ENCODE data around the gene ANKRD10. TPM values are rescaled to one million over a fixed set of nuclear protein-coding genes. Genes with fewer than 3 reads are reported as not detected.
A peak's percentile ranks its signal among the peaks of the same experiment; 100 is the strongest.

Gene ANKRD10
- total and polyA plus RNA-seq, 11 donors: 37.7 to 81.3 (median 47.6) TPM

DNA sequence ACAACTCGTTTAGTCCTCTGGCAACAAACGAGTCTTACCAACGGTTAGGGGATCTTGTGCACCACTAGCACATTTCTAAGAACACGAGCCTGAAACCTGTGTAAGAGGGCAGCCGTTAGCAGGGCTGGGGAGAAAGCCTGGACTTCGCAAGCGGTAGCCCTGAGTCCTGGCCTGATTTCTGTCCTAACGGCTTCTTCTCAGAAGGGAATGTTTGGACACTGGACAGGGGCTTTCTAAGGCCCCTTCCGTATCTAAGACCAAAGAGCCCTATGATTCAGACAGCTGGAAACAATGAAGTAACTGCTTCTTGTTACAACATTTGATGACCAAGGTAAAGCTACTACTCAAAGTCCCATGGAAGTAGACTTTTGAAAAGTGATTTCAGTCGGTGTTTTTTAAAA is 2.2 kb downstream of the ANKRD10 start:
- TF ChIP-seq POLR2A (IDR thresholded peaks at IDR 0.05): no peak
- intact Hi-C loops (cut with DNase I): loop anchor here (2.0 to 10.0 kb wide), 9 partner anchors 35 to 302 kb away; partner anchors contain the start of genes ING1 (in 6 of the 10) and CARS2 (in 1 of the 10)
- H3K4me1 ChIP-seq: peaks cover 22 to 78% (median 61%) of the 10 kb centered on the region in 12 donors
- ATAC-seq (no peak), DNase-seq (no peak)
- H3K27me3 ChIP-seq: no peaks in the 10 kb centered on the region
- H3K27ac ChIP-seq: peak overlapping the region in 11 of 12 donors; percentile 11 to 100 (median 100)
- peak overlapping the region in 11 of 12 donors; percentile 71 to 99 (median 97) for H3K4me3 ChIP-seq
- WGBS, 4 donors: 6 to 12% (median 8%) methylated on average over 10 of the region's 10 CpGs
- peaks cover 0 to 33% (median 21%) of the 10 kb centered on the region in 9 donors for H3K36me3 ChIP-seq
- no peaks in the 10 kb centered on the region for H3K9me3 ChIP-seq

DNA sequence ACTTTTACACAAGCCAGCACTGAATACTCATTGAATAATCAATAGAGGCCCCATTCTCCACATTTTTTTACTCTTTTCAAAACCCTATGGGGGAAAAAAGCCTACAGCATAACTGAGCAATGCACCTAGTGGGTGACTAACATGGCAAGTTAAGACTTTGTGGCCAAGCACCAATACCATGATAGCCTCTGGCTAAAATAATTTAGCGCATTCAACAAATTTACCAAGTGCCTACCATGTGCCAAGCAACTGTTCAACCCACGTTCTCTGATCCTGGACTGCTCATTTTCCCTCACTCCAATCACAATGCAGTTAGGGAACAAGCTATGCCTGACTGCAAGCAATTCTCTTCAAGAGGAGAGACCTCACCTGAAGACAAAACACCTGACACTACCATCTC is 3.0 kb downstream of the ANKRD10 start:
- Histone ChIP-seq H3K4me1 (peaks cover 22 to 75% (median 64%) of the 10 kb centered on the region in 12 donors), H3K27me3 (no peaks in the 10 kb centered on the region), H3K4me3 (peak overlapping the region in 6 of 12 donors; percentile 71 to 98 (median 97)), H3K27ac (peak overlapping the region in 4 of 12 donors; percentile 99 to 100 (median 100)), H3K9me3 (no peaks in the 10 kb centered on the region), H3K36me3 (peaks cover 0 to 33% (median 21%) of the 10 kb centered on the region in 9 donors)
- ATAC-seq (no peak), DNase-seq (no peak)
- intact Hi-C loops (cut with DNase I): loop anchor here (2.0 to 10.0 kb wide), 9 partner anchors 35 to 303 kb away; partner anchors contain the start of genes ING1 (in 6 of the 10) and CARS2 (in 1 of the 10)
- TF ChIP-seq POLR2A (IDR thresholded peaks at IDR 0.05): no peak
- TF ChIP-seq, protein P1, sequence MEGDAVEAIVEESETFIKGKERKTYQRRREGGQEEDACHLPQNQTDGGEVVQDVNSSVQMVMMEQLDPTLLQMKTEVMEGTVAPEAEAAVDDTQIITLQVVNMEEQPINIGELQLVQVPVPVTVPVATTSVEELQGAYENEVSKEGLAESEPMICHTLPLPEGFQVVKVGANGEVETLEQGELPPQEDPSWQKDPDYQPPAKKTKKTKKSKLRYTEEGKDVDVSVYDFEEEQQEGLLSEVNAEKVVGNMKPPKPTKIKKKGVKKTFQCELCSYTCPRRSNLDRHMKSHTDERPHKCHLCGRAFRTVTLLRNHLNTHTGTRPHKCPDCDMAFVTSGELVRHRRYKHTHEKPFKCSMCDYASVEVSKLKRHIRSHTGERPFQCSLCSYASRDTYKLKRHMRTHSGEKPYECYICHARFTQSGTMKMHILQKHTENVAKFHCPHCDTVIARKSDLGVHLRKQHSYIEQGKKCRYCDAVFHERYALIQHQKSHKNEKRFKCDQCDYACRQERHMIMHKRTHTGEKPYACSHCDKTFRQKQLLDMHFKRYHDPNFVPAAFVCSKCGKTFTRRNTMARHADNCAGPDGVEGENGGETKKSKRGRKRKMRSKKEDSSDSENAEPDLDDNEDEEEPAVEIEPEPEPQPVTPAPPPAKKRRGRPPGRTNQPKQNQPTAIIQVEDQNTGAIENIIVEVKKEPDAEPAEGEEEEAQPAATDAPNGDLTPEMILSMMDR (IDR thresholded peaks at IDR 0.05): no peak
- 60 to 77% (median 72%) methylated on average over 2 of the region's 2 CpGs for WGBS, 4 donors

DNA sequence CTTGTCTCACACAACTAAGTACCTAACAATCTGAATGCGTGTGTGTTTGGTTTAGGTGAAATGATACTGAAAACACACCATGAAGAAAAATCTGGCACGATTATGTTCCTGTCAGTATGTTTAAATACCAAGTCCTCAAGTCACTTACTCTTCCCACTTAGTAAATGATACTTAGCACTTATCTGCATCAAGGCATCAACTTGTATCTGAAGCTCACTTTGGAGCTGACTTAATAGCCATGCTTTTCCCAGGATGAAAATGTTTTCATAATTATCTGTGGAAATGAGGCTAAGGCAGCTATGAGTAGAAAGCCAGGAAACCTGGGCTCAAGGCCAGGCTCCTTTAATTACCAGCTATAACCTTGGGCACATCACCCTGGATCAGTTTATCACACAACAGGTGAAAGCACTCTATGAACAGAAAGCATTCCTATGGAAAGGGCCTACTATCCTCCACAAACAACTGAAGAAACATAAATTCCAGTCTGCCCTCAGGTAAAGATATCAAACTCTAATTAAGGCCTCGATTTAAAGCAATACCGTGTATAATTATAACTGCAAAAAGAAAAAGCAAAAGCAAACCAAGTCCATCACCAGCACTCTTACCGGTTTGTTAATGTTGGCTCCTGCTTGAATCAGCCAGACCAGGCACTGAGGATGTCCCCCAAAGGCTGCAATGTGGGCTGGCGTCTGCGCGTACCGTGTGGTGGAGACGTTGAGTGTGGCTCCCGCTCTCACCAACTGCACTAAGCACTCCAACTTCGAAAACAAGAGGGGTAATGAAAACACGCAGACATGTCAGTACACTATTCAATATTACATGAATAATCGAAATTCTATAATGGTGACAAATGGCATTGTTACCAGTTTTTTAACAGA is 4.6 kb downstream of the ANKRD10 start:
- no peaks in the 10 kb centered on the region for H3K27me3 ChIP-seq
- H3K27ac ChIP-seq: peak overlapping the region in 3 of 12 donors; percentile 2 to 12 (median 8)
- H3K4me1 ChIP-seq: peaks cover 22 to 80% (median 68%) of the 10 kb centered on the region in 12 donors
- ATAC-seq: no peak
- TF ChIP-seq, protein P1 (IDR thresholded peaks at IDR 0.05): no peak
- no peak for TF ChIP-seq POLR2A (IDR thresholded peaks at IDR 0.05)
- intact Hi-C loops (cut with DNase I): loop anchor here (5.0 to 10.0 kb wide), 8 partner anchors 33 to 305 kb away; partner anchors contain the start of genes ING1 (in 6 of the 10) and CARS2 (in 1 of the 10)
- DNase-seq: no peak
- peaks cover 0 to 47% (median 35%) of the 10 kb centered on the region in 9 donors for H3K36me3 ChIP-seq
- H3K9me3 ChIP-seq: no peaks in the 10 kb centered on the region
- 55 to 74% (median 68%) methylated on average over 14 of the region's 14 CpGs for WGBS, 4 donors
- peak overlapping the region in 1 of 12 donors; percentile 12 for H3K4me3 ChIP-seq

DNA sequence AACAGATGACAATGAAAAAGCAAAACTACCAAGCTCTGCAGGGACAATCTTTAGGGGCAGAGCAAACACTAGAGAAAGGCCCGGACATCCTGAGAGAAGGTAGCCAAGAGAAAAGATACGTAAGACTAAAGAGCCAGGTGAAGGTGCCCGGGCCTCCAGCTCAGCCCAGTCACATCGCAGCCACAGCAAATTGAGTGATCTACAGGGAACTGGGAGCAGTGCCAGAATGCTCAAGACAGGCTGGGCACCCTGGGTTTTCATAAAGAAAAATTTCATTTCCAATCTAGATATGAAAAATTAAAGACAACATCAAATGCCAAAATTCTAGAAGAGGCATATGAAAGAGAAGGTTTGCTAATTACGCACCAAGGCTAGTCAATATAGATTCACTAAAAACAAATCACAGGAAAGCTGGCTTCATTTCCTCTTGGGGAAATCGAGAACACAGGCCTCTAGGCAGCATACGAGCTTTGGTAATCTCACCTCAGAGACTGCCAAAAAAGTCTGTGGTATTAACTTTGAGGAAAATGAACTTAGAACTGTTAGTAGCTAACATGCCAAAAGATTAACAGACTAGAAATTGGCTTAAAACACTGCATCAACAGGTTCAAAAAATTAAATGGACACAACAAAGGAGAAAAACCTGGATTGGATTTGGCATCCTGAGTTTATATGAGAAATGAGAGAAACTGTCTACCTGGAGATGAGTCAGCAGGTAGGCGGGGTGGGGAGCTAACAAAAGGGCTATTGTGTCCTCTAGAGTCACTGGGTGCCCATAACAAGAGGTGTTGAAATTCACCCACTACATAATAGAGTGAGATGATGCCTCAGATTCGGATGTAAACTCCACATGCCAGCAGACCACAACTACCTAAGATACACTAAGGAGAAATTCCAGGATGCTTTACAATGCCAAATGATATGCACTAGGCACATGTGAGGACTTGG is 6.6 kb downstream of the ANKRD10 start:
- DNase-seq (no peak), ATAC-seq (peak in 2 of 4 donors; percentile 45 to 48)
- no peak for TF ChIP-seq POLR2A (IDR thresholded peaks at IDR 0.05)
- peaks cover 22 to 79% (median 64%) of the 10 kb centered on the region in 12 donors for H3K4me1 ChIP-seq
- H3K4me3 ChIP-seq: peak overlapping the region in 1 of 12 donors; percentile 19
- H3K27ac ChIP-seq: peak overlapping the region in 11 of 12 donors; percentile 8 to 56 (median 24)
- 28 to 32% (median 29%) methylated on average over 9 of the region's 9 CpGs for WGBS, 4 donors
- H3K27me3 ChIP-seq: no peaks in the 10 kb centered on the region
- no peaks in the 10 kb centered on the region for H3K9me3 ChIP-seq
- peaks cover 0 to 67% (median 56%) of the 10 kb centered on the region in 9 donors for H3K36me3 ChIP-seq
- intact Hi-C loops (cut with DNase I): no loop called here

All from heart left ventricle (tissue), 16 donors.